IMR-90 (cell line): Measurements from ENCODE around the gene BCAS1. TPM values are rescaled to one million over a fixed set of nuclear protein-coding genes. Genes with fewer than 3 reads are reported as not detected.

Experiments used
- ATAC-seq: fragments of 200-7000 bp; cut with Tn5 transposase; 2 replicates; pipeline ENCODE4 v1.9.1; 2020; ENCODE audit warnings: low read depth, mild to moderate bottlenecking, moderate library complexity
- BruUV-seq: library from RNA; stranded (reverse); fragments of 400-500 nt; replicated peaks from 2 replicates; lab custom pipeline; 2021; lab: Mats Ljungman, UMichigan
- CTCF ChIA-PET: fragments of 300-600 bp; formaldehyde crosslinking; extraction: SDS; loops from one replicate; lab custom pipeline; 2021; ENCODE audit warnings: antibody characterized with exemption; lab: Yijun Ruan, JAX
- POLR2A ChIA-PET: fragments of 300-600 bp; sonication (Branson Sonifier 250); formaldehyde crosslinking; loops from one replicate; lab custom pipeline; 2022; ENCODE audit warnings: antibody characterized with exemption; ENCODE audit not compliant: unreplicated experiment; lab: Charles Lee
- DNase-seq: peaks from one replicate; pipeline ENCODE4 v3.0.0; 2013
- H2AFZ ChIP-seq: replicated peaks from 2 replicates; pipeline ENCODE3; 2013; ENCODE audit warnings: low read length, mild to moderate bottlenecking; ENCODE audit not compliant: poor library complexity
- H2AK5ac ChIP-seq: 2 replicates; pipeline ENCODE4 v1.6.1; 2013; ENCODE audit warnings: low read depth, low read length, inconsistent platforms
- H2AK9ac ChIP-seq: replicated peaks from 2 replicates; pipeline ENCODE3; 2013; ENCODE audit warnings: mild to moderate bottlenecking, low read depth, low read length, moderate library complexity; ENCODE audit not compliant: poor library complexity
- H2BK120ac ChIP-seq: 2 replicates; pipeline ENCODE4 v1.6.1; 2013; ENCODE audit warnings: low read depth, low read length, inconsistent platforms
- H2BK15ac ChIP-seq: 3 replicates; pipeline ENCODE4 v1.6.1; 2013; ENCODE audit warnings: low read depth, low read length, inconsistent platforms
- H2BK20ac ChIP-seq: 2 replicates; pipeline ENCODE4 v1.6.1; 2013; ENCODE audit warnings: low read depth, mild to moderate bottlenecking, inconsistent platforms, low read length, moderate library complexity
- H2BK5ac ChIP-seq: 2 replicates; pipeline ENCODE4 v1.6.1; 2013; ENCODE audit warnings: mild to moderate bottlenecking, low read depth, low read length, inconsistent platforms; ENCODE audit not compliant: poor library complexity, severe bottlenecking
- H3K14ac ChIP-seq: replicated peaks from 2 replicates; pipeline ENCODE4 v1.6.1; 2013; ENCODE audit warnings: low read depth, low read length, inconsistent platforms
- H3K18ac ChIP-seq: 2 replicates; pipeline ENCODE4 v1.6.1; 2013; ENCODE audit warnings: low read depth, low read length, control low read depth
- H3K23ac ChIP-seq: 2 replicates; pipeline ENCODE4 v1.6.1; 2013; ENCODE audit warnings: low read depth, low read length, inconsistent platforms
- H3K27ac ChIP-seq: 2 replicates; pipeline ENCODE4 v1.5.1; 2013; ENCODE audit warnings: mild to moderate bottlenecking, control low read depth, low read length; ENCODE audit not compliant: insufficient read depth
- H3K27me3 ChIP-seq: 2 replicates; pipeline ENCODE4 v1.6.1; 2013; ENCODE audit warnings: low read length; ENCODE audit not compliant: control insufficient read depth, insufficient read depth
- H3K36me3 ChIP-seq: 2 replicates; pipeline ENCODE4 v1.6.1; 2013; ENCODE audit warnings: low read length, mixed read lengths; ENCODE audit not compliant: control insufficient read depth, insufficient read depth
- H3K4ac ChIP-seq: 2 replicates; pipeline ENCODE4 v1.6.1; 2013; ENCODE audit warnings: low read depth, low read length, inconsistent platforms
- H3K4me1 ChIP-seq: 2 replicates; pipeline ENCODE4 v1.6.1; 2013; ENCODE audit warnings: low read length, mixed read lengths; ENCODE audit not compliant: control insufficient read depth, insufficient read depth
- H3K4me2 ChIP-seq: 2 replicates; pipeline ENCODE4 v1.6.1; 2013; ENCODE audit warnings: low read depth, mild to moderate bottlenecking, control low read depth, low read length, moderate library complexity
- H3K4me3 ChIP-seq: 2 replicates; pipeline ENCODE4 v1.5.1; 2013; ENCODE audit warnings: low read depth, mild to moderate bottlenecking, control low read depth, low read length, moderate library complexity; ENCODE audit not compliant: insufficient read depth
- H3K56ac ChIP-seq: 2 replicates; pipeline ENCODE4 v1.6.1; 2013; ENCODE audit warnings: low read length, inconsistent platforms; ENCODE audit not compliant: insufficient read depth; ENCODE audit errors: extremely low read depth
- H3K79me1 ChIP-seq, 2 experiments: 2 replicates each; pipeline ENCODE4 v1.6.1; 2013; ENCODE audit warnings: low read length in 2 of 2, inconsistent platforms in 1 of 2, low read depth in 1 of 2
- H3K9ac ChIP-seq: 2 replicates; pipeline ENCODE4 v1.6.1; 2013; ENCODE audit warnings: low read depth, low read length, control low read depth
- H3K9me1 ChIP-seq: 2 replicates; pipeline ENCODE4 v1.6.1; 2013; ENCODE audit warnings: low read length, inconsistent platforms; ENCODE audit not compliant: insufficient read depth
- H3K9me3 ChIP-seq: 2 replicates; pipeline ENCODE4 v1.6.1; 2013; ENCODE audit warnings: low read length; ENCODE audit not compliant: control insufficient read depth, insufficient read depth
- H4K20me1 ChIP-seq: 2 replicates; pipeline ENCODE4 v1.6.1; 2013; ENCODE audit warnings: low read length, inconsistent platforms; ENCODE audit not compliant: insufficient read depth
- H4K5ac ChIP-seq: 2 replicates; pipeline ENCODE4 v1.6.1; 2013; ENCODE audit warnings: mild to moderate bottlenecking, low read depth, low read length, control low read depth
- H4K8ac ChIP-seq, 2 experiments: 2 replicates each; pipeline ENCODE4 v1.6.1; 2013; ENCODE audit warnings: low read depth in 2 of 2, low read length in 2 of 2, control low read depth in 1 of 2, inconsistent platforms in 1 of 2
- H4K91ac ChIP-seq: 2 replicates; pipeline ENCODE4 v1.6.1; 2013; ENCODE audit warnings: low read depth, low read length, inconsistent platforms; ENCODE audit not compliant: insufficient read depth
- MAFK ChIP-seq: IDR thresholded peaks from 2 replicates; pipeline ENCODE4 v1.6.1; 2012; ENCODE audit warnings: low read depth, low read length, improper control_type of control experiment
- RCOR1 ChIP-seq: IDR thresholded peaks from 2 replicates; pipeline ENCODE4 v1.6.1; 2012; ENCODE audit warnings: mild to moderate bottlenecking, low read length, improper control_type of control experiment; ENCODE audit not compliant: insufficient replicate concordance
- RFX5 ChIP-seq: IDR thresholded peaks from 2 replicates; pipeline ENCODE4 v1.8.0; 2012; ENCODE audit warnings: low read depth, mild to moderate bottlenecking, low read length, moderate library complexity
- WGBS, 2 experiments: methylation state at CpG; one replicate each; pipeline versions ENCODE4 v1.1.5 to v1.1.7; 2013; ENCODE audit warnings: missing lambda C conversion rate in 2 of 2; ENCODE audit not compliant: insufficient read length in 1 of 2; ENCODE audit errors: extremely low coverage in 2 of 2; 5-methylcytosine and 5-hydroxymethylcytosine counted together
- dilution Hi-C: fragments of 300-500 bp; cut with HindIII; formaldehyde crosslinking; loops from one replicate; pipeline ENCODE4 v1.14.3; 2018; ENCODE audit warnings: low sequenced_read_pairs; ENCODE audit not compliant: unreplicated experiment
- in situ Hi-C: fragments of 300-500 bp; cut with MboI; formaldehyde crosslinking; loops from 3 replicates; pipeline ENCODE4 v1.14.3; 2019; ENCODE audit warnings: low sequenced_read_pairs, inconsistent platforms, mixed read lengths
- intact Hi-C: fragments of 100-400 bp; cut with micrococcal nuclease; formaldehyde crosslinking; loops from 2 replicates; pipeline ENCODE4 v1.10.0; 2022
- polyA plus RNA-seq, 3 experiments: library from polyadenylated mRNA; depleted of rRNA; stranded (reverse); fragments of >200 nt; gene quantifications; 2 replicates each; pipeline ENCODE4 v1.2.3, GENCODE V29; 2012; ENCODE audit warnings: low replicate concordance in 1 of 3
- total RNA-seq: library from RNA; depleted of rRNA; stranded (reverse); fragments of >200 nt; gene quantifications from 2 replicates; pipeline ENCODE4 v1.2.3, GENCODE V29; 2012
- TF ChIP-seq, protein P1 (sequence below): fragments of 150-350 bp; IDR thresholded peaks from 2 replicates; pipeline ENCODE4 v1.6.1; 2017; ENCODE audit warnings: mild to moderate bottlenecking, antibody characterized with exemption, low read length, low read depth

Gene BCAS1
- total and polyA plus RNA-seq, 2 of the 4 experiments (the other 2 are of a cell fraction), result under 0.01 TPM; not detected in 1

DNA sequence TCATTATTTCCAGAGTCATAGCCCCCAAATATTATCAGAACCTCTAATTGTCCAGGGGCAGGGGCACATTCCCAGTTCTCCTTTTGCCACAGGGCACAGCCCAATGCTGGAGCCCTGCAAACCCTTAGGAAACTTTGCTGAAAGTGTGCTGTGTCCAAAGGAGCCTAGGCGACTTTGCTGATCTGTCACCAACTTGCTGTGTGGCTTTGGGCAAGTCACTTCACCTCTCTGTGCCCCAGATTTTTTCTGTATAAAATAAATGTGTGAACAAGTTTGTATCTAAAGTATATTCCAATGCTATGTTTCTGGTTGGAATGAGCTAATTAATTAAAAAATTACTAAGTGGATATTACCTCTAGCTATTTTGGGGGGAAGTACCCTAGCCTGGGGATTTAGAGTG is 25.4 kb upstream of the BCAS1 start:
- H4K20me1 ChIP-seq, result no peaks in the 10 kb centered on the region
- no peak overlapping the region for H3K18ac ChIP-seq
- ATAC-seq (no peak), DNase-seq (no peak)
- no peaks in the 10 kb centered on the region for H3K36me3 ChIP-seq
- H2BK20ac ChIP-seq, result no peak overlapping the region
- H3K4me2 ChIP-seq, result no peak overlapping the region
- WGBS, 2 experiments, result no CpG with 5 or more reads among the region's 1 CpG
- no peak overlapping the region for H3K4me3 ChIP-seq
- H3K4me1 ChIP-seq, result no peaks in the 10 kb centered on the region
- no TSS peak for BruUV-seq
- no peak overlapping the region for H3K23ac ChIP-seq
- H3K9me1 ChIP-seq, result no peaks in the 10 kb centered on the region
- H3K56ac ChIP-seq, result no peak overlapping the region
- H3K4ac ChIP-seq, result no peak overlapping the region
- peaks cover 7% of the 10 kb centered on the region; the same call in 1 of the 2 replicates for H3K27me3 ChIP-seq
- ChIA-PET CTCF (interaction anchor here (1.2 to 3.3 kb wide), 3 partner anchors 8 to 104 kb away, joined by 5 to 31 read pairs (median 6); no protein-coding TSS in a partner anchor), POLR2A (no interaction called here)
- no peaks in the 10 kb centered on the region for H3K79me1 ChIP-seq
- no peak overlapping the region for H4K5ac ChIP-seq
- intact Hi-C loops (loop anchor here (1.0 to 2.0 kb wide), 2 partner anchors 103 to 551 kb away; no protein-coding TSS in a partner anchor), dilution Hi-C loops (loop anchor here (25.0 kb wide), 1 partner anchor 91 kb away; no protein-coding TSS in a partner anchor), in situ Hi-C loops (loop anchor here (25.0 kb wide), 1 partner anchor 109 kb away; no protein-coding TSS in a partner anchor)
- H3K9me3 ChIP-seq, result no peaks in the 10 kb centered on the region
- no peak overlapping the region for H2AK9ac ChIP-seq
- H2BK15ac ChIP-seq, result no peak overlapping the region
- H2BK5ac ChIP-seq, result no peak overlapping the region
- H4K8ac ChIP-seq, result no peak overlapping the region
- H3K27ac ChIP-seq, result no peak overlapping the region
- TF ChIP-seq RCOR1 (no peak), RFX5 (no peak), MAFK (no peak)
- TF ChIP-seq, protein P1, sequence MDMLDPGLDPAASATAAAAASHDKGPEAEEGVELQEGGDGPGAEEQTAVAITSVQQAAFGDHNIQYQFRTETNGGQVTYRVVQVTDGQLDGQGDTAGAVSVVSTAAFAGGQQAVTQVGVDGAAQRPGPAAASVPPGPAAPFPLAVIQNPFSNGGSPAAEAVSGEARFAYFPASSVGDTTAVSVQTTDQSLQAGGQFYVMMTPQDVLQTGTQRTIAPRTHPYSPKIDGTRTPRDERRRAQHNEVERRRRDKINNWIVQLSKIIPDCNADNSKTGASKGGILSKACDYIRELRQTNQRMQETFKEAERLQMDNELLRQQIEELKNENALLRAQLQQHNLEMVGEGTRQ, result no peak
- H2AK5ac ChIP-seq, result no peak overlapping the region
- no peak overlapping the region for H3K14ac ChIP-seq
- no peak overlapping the region for H2BK120ac ChIP-seq
- H3K9ac ChIP-seq, result no peak overlapping the region
- H2AFZ ChIP-seq, result no peak overlapping the region
- no peak overlapping the region for H4K91ac ChIP-seq
